Limb (tissue), 2 donors: ENCODE measurements around the gene ZDHHC11.
"Not testable (repeated sequence)": the region's sequence is repeated elsewhere in the genome, so short reads cannot be mapped to it uniquely, and the experiment has no call there.

Experiments
- DNase-seq, 2 donors: peaks; one replicate each; pipeline ENCODE4 v3.0.0-alpha.2; 2016; ENCODE audit errors: extremely low spot score in 2 of 2

Gene ZDHHC11

GRCh38 chr5:748011-748980 lies 102.5 kb downstream of the ZDHHC11 start:
- DNase-seq: not testable (repeated sequence)

DNA sequence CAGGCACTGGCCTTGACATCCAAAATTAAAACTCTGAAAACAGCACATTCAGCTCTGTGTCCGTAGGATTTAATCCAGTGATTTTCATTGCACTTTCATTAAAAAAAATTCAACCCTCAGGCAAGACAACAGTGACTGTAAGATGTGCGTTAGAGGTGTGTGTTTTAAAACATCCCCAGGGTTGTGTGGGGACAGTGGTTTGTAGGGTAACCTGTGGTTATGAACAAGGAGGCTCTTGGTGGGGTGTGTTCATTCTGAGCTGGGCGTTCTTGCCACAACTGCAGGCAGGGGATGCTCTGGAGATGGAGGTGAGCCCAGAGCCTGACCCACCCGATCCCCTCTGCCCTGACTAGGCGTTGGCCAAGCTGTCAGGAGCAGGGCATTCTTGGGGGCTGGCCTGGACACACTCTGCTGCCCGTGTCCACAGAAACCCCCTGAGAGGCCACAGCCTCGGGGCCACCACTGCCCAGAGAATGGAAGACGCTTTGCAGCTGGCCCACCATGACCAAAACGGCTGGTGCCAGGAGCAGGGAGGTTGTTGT lies 103.4 kb downstream of the ZDHHC11 start:
- DNase-seq: not testable (repeated sequence)

DNA sequence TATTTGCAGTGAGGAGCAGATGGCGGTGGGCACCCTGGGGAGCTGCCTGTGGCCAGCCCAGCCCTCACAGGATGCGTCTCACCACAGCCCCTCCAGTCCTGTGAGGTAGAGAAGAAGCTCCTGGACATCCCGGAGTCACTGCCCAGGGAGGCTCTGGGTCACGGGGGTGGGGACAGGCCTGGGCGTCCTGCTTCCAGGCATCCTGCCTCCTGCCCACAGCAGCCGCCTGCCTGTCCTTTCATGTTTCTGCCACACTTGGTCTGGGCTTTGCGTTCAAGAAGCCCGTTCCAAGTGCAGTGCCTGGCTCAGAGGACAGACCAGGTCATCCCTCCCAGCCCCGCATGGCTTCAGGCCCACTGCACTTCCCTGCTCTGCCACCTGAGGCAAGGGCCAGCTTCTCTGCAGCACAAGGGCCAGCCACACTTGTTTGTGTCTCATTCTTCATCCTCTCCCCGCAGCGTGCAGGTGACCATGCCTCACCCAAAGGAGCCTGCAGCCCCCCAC lies 104.5 kb downstream of the ZDHHC11 start:
- DNase-seq: no peak
